Measurements from ENCODE around the gene IFNL2.

The IFNL2 gene

GRCh38 chr19:39293394-39293793 lies 25.2 kb downstream of the IFNL2 start:
- no peaks in the 10 kb centered on the region for H3F3A ChIP-seq (ENCODE audit: low read depth)
- no peaks in the 10 kb centered on the region for H3K36me3 ChIP-seq (ENCODE audit: insufficient read depth, low read length)
- no peaks in the 10 kb centered on the region for H4K20me1 ChIP-seq (ENCODE audit: insufficient read depth, low read length, poor library complexity, severe bottlenecking)
- no peaks in the 10 kb centered on the region for H3K9me3 ChIP-seq (ENCODE audit: insufficient read depth, low read depth, low read length)
- no peak overlapping the region for H3K4me2 ChIP-seq (ENCODE audit: low read depth, low read length, poor library complexity, severe bottlenecking)
- peaks cover 7% of the 10 kb centered on the region for H3K4me1 ChIP-seq (ENCODE audit: insufficient read depth, low read length, poor library complexity, severe bottlenecking)
- no peak overlapping the region for H2AFZ ChIP-seq (ENCODE audit: low read length)
- no peaks in the 10 kb centered on the region for H3K9me2 ChIP-seq (replicated peaks; ENCODE audit: low read depth, low read length)
- H3K4me3 ChIP-seq (ENCODE audit: low read length, poor library complexity, severe bottlenecking): no peak overlapping the region
- H3K27me3 ChIP-seq (ENCODE audit: insufficient read depth, low read length, poor library complexity, severe bottlenecking): no peaks in the 10 kb centered on the region
- H3K79me2 ChIP-seq (ENCODE audit: insufficient read depth, low read length): no peaks in the 10 kb centered on the region
- no peak overlapping the region for H3K9ac ChIP-seq (ENCODE audit: low read depth, low read length, poor library complexity, severe bottlenecking)
- TF ChIP-seq CTCF (conservative IDR thresholded peaks at IDR 0.05; ENCODE audit: low read length): no peak
- no peak for TF ChIP-seq EZH2phosphoT487 (IDR thresholded peaks at IDR 0.05; ENCODE audit: borderline replicate concordance)

GRCh38 chr19:39296055-39296645 lies 28.0 kb downstream of the IFNL2 start, which contains the start of gene IFNL1:
Gene IFNL1 (plus strand): TSS chr19:39296407. CDS start chr19:39296422, 15 bp downstream.
- TF ChIP-seq EZH2phosphoT487 (IDR thresholded peaks at IDR 0.05; ENCODE audit: borderline replicate concordance) (no peak), CTCF (conservative IDR thresholded peaks at IDR 0.05; ENCODE audit: low read length) (no peak)
- Histone ChIP-seq H2AFZ (ENCODE audit: low read length) (no peak within 1 kb of the TSS), H3K4me1 (ENCODE audit: insufficient read depth, low read length, poor library complexity, severe bottlenecking) (peaks cover 12% of the 10 kb centered on the region), H4K20me1 (ENCODE audit: insufficient read depth, low read length, poor library complexity, severe bottlenecking) (no peaks in the 10 kb centered on the region), H3K9me2 (replicated peaks; ENCODE audit: low read depth, low read length) (no peaks in the 10 kb centered on the region), H3K79me2 (ENCODE audit: insufficient read depth, low read length) (no peaks in the 10 kb centered on the region), H3K36me3 (ENCODE audit: insufficient read depth, low read length) (no peaks in the 10 kb centered on the region), H3F3A (ENCODE audit: low read depth) (no peaks in the 10 kb centered on the region), H3K4me3 (ENCODE audit: low read length, poor library complexity, severe bottlenecking) (no peak within 1 kb of the TSS), H3K27me3 (ENCODE audit: insufficient read depth, low read length, poor library complexity, severe bottlenecking) (no peaks in the 10 kb centered on the region), H3K4me2 (ENCODE audit: low read depth, low read length, poor library complexity, severe bottlenecking) (no peak within 1 kb of the TSS), H3K9me3 (ENCODE audit: insufficient read depth, low read depth, low read length) (no peaks in the 10 kb centered on the region), H3K9ac (ENCODE audit: low read depth, low read length, poor library complexity, severe bottlenecking) (no peak within 1 kb of the TSS)

GRCh38 chr19:39296906-39297305 lies 28.7 kb downstream of the IFNL2 start:
- Histone ChIP-seq H3K9me3 (ENCODE audit: insufficient read depth, low read depth, low read length) (no peaks in the 10 kb centered on the region), H3F3A (ENCODE audit: low read depth) (no peaks in the 10 kb centered on the region), H3K4me3 (ENCODE audit: low read length, poor library complexity, severe bottlenecking) (no peak overlapping the region), H2AFZ (ENCODE audit: low read length) (no peak overlapping the region), H3K9ac (ENCODE audit: low read depth, low read length, poor library complexity, severe bottlenecking) (no peak overlapping the region), H3K4me2 (ENCODE audit: low read depth, low read length, poor library complexity, severe bottlenecking) (no peak overlapping the region), H3K36me3 (ENCODE audit: insufficient read depth, low read length) (no peaks in the 10 kb centered on the region), H4K20me1 (ENCODE audit: insufficient read depth, low read length, poor library complexity, severe bottlenecking) (no peaks in the 10 kb centered on the region), H3K27me3 (ENCODE audit: insufficient read depth, low read length, poor library complexity, severe bottlenecking) (no peaks in the 10 kb centered on the region), H3K79me2 (ENCODE audit: insufficient read depth, low read length) (no peaks in the 10 kb centered on the region), H3K9me2 (replicated peaks; ENCODE audit: low read depth, low read length) (no peaks in the 10 kb centered on the region), H3K4me1 (ENCODE audit: insufficient read depth, low read length, poor library complexity, severe bottlenecking) (peaks cover 12% of the 10 kb centered on the region)
- TF ChIP-seq CTCF (conservative IDR thresholded peaks at IDR 0.05; ENCODE audit: low read length) (no peak), EZH2phosphoT487 (IDR thresholded peaks at IDR 0.05; ENCODE audit: borderline replicate concordance) (no peak)
